IgD-negative memory B cell (primary cell): ENCODE measurements around the gene ZSCAN22. TPM values are rescaled to one million over a fixed set of nuclear protein-coding genes. Genes with fewer than 3 reads are reported as not detected.
A peak's percentile ranks its signal among the peaks of the same experiment; 100 is the strongest.
"Not testable (repeated sequence)": the region's sequence is repeated elsewhere in the genome, so short reads cannot be mapped to it uniquely, and the experiment has no call there.

ENCODE experiments used
- H3K27ac Mint-ChIP-seq, 3 donors: one replicate each; pipeline ENCODE4 v1.8.0; 2020 to 2022; ENCODE audit warnings: mild to moderate bottlenecking in 3 of 3, mixed read lengths in 3 of 3, moderate library complexity in 1 of 3
- H3K27me3 Mint-ChIP-seq: one replicate; pipeline ENCODE4 v1.8.0; 2021; ENCODE audit warnings: mixed read lengths
- H3K36me3 Mint-ChIP-seq: one replicate; pipeline ENCODE4 v1.8.0; 2020; ENCODE audit warnings: mild to moderate bottlenecking, mixed read lengths
- H3K4me1 Mint-ChIP-seq, 3 donors: one replicate each; pipeline ENCODE4 v1.8.0; 2020 to 2022; ENCODE audit warnings: mixed read lengths in 3 of 3, mild to moderate bottlenecking in 1 of 3
- H3K4me3 Mint-ChIP-seq, 4 donors: one replicate each; pipeline ENCODE4 v1.8.0; 2020 to 2022; ENCODE audit warnings: mild to moderate bottlenecking in 4 of 4, mixed read lengths in 4 of 4, moderate library complexity in 3 of 4
- H3K9me3 Mint-ChIP-seq, 3 donors: one replicate each; pipeline ENCODE4 v1.8.0; 2020 to 2021; ENCODE audit warnings: mixed read lengths in 3 of 3, mild to moderate bottlenecking in 1 of 3
- polyA plus RNA-seq: library from polyadenylated mRNA; unstranded; fragments of 300-500 nt; fragmentation: Illumina TruSeq; gene quantifications from one replicate; pipeline ENCODE4 v1.2.3, GENCODE V29; 2021

ZSCAN22 gene
- polyA plus RNA-seq, 1 donor from 2014 or later, result 2.9 TPM

- peaks cover 16 to 28% (median 18%) of the 10 kb centered on the region in 3 donors for H3K4me1 Mint-ChIP-seq
- H3K9me3 Mint-ChIP-seq, result peaks cover 0 to 6% (median 0%) of the 10 kb centered on the region in 3 donors
- peaks cover 10% of the 10 kb centered on the region for H3K36me3 Mint-ChIP-seq
Measured at GRCh38 chr19:58305065-58305931, 21.5 kb upstream of the ZSCAN22 start, which contains the start of gene ERVK3-1. ERVK3-1 (plus strand) TSS chr19:58305377; CDS start chr19:58312169, 6,792 bp downstream.

DNA sequence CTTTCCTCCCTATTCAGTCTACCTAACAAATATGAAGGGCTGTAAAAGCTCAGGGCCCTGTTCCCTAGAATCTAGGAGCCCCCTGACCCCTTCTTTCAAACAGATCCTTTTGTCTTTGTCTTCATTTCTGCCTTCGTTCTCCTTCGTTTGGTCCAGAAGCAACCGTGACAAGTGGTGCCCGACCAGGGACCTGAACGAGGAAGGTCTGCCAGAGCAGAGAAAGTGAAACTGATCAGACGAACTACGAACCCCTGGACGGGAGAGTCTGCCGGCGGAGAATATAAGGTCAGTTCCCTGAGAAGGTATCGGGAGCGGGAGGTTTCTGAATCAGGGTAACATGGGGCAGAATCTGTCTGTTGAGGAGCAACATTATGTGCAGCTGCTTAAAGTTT is 20.9 kb upstream of the ZSCAN22 start:
- Mint-ChIP-seq H3K4me1 (peaks cover 16 to 28% (median 18%) of the 10 kb centered on the region in 3 donors), H3K9me3 (peaks cover 0 to 4% (median 0%) of the 10 kb centered on the region in 3 donors), H3K36me3 (peaks cover 11% of the 10 kb centered on the region)

More at GRCh38 chr19:58305065-58305931, 21.5 kb upstream of the ZSCAN22 start, which contains the start of gene ERVK3-1:
- peak within 1 kb of the TSS; percentile 94 to 100 (median 99) for H3K4me3 Mint-ChIP-seq
- H3K27ac Mint-ChIP-seq, result peak within 1 kb of the TSS; percentile 85 to 99 (median 99)
- no peaks in the 10 kb centered on the region for H3K27me3 Mint-ChIP-seq

DNA sequence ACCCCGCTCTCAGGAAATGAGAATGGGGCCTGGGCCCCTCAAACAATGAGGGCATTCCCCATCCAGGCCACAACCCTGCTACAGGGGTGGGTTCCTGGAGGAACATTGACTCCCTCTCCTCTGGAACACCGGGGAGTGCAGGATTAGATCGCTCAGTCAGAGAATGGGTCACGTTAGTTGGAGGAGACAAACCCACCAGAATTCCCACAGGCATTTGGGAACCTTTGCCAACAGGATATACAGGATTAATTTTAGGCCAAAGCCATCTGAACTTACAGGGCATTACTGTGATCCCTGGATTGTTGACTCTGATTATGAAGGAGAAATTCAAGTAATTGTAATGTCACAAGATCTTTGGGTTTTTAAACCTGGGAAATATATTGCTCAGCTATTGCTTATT is 19.1 kb upstream of the ZSCAN22 start:
- Mint-ChIP-seq H3K4me3 (peak overlapping the region in 2 of 4 donors; percentile 28 to 67), H3K9me3 (peaks cover 0 to 2% (median 0%) of the 10 kb centered on the region in 3 donors), H3K4me1 (peaks cover 16 to 28% (median 18%) of the 10 kb centered on the region in 3 donors), H3K27me3 (no peaks in the 10 kb centered on the region), H3K27ac (peak overlapping the region in 1 of 3 donors; percentile 39), H3K36me3 (peaks cover 13% of the 10 kb centered on the region)

More for the DNA sequence above, 20.9 kb upstream of the ZSCAN22 start:
- Mint-ChIP-seq H3K27ac (peak overlapping the region; percentile 85 to 99 (median 99)), H3K4me3 (peak overlapping the region; percentile 94 to 100 (median 99)), H3K27me3 (no peaks in the 10 kb centered on the region)

- Mint-ChIP-seq H3K4me1 (peaks cover 5 to 17% (median 10%) of the 10 kb centered on the region in 3 donors), H3K36me3 (peaks cover 15% of the 10 kb centered on the region), H3K4me3 (peak overlapping the region in 1 of 4 donors; percentile 12)
- H3K9me3 Mint-ChIP-seq, H3K27ac Mint-ChIP-seq, H3K27me3 Mint-ChIP-seq: not testable (repeated sequence)
Measured at GRCh38 chr19:58310685-58311084, 16.1 kb upstream of the ZSCAN22 start.

- Mint-ChIP-seq H3K4me3 (peak overlapping the region in 2 of 4 donors; percentile 17 to 49), H3K4me1 (peaks cover 0 to 10% (median 3%) of the 10 kb centered on the region in 3 donors), H3K9me3 (no peaks in the 10 kb centered on the region), H3K27me3 (no peaks in the 10 kb centered on the region), H3K36me3 (peaks cover 15% of the 10 kb centered on the region), H3K27ac (no peak overlapping the region)
Measured at GRCh38 chr19:58311345-58311865, 15.4 kb upstream of the ZSCAN22 start.

DNA sequence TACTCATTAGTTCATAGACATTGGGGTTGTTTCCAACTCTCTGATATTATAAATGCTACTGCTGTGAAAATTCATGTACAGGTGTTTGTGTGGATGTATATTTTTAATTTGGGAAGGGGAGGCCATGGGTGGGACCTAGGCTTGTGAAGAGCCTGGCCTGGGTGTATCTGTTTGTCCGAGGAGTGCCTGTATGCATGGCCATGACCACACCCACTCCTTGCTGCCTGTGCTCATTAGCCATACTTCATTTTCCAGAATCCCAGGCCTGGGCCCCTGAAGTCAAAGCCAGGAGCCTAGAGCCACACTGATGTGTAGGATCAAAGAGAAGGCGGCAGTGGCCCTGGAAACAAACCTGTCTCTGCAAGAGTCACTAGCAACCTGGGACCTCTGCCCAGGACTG is 11.2 kb upstream of the ZSCAN22 start:
- Mint-ChIP-seq H3K4me1 (no peaks in the 10 kb centered on the region), H3K27me3 (no peaks in the 10 kb centered on the region), H3K4me3 (peak overlapping the region in 1 of 4 donors; percentile 59), H3K27ac (peak overlapping the region in 1 of 3 donors; percentile 37), H3K36me3 (peaks cover 13% of the 10 kb centered on the region), H3K9me3 (no peaks in the 10 kb centered on the region)

- Mint-ChIP-seq H3K36me3 (peaks cover 10% of the 10 kb centered on the region), H3K4me1 (no peaks in the 10 kb centered on the region), H3K27me3 (no peaks in the 10 kb centered on the region), H3K27ac (no peak overlapping the region), H3K4me3 (peak overlapping the region in 1 of 4 donors; percentile 30), H3K9me3 (peaks cover 0 to 2% (median 0%) of the 10 kb centered on the region in 3 donors)
Measured at GRCh38 chr19:58317476-58318072, 9.2 kb upstream of the ZSCAN22 start.

DNA sequence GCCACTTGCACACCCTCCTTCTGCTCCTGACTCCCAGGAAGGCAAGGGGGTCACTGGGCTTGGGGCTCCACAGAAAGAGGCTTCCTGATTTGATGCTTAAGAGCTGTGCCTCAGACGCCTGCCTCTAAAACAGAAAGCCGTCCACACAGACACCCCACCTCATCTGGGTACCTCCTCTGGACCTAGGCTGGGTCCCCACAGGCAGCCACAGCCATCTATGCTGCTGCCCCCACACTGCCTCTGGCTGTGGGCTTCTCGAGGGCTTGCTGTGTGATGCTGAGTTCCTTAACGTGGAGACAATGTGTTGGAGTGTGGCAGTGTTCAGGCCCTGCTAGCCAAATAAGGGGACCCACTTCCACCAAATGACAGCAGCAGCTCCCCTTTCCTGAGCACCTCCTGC is 8.5 kb upstream of the ZSCAN22 start:
- peaks cover 10% of the 10 kb centered on the region for H3K36me3 Mint-ChIP-seq
- H3K9me3 Mint-ChIP-seq, result peaks cover 0 to 2% (median 0%) of the 10 kb centered on the region in 3 donors
- no peaks in the 10 kb centered on the region for H3K4me1 Mint-ChIP-seq
- H3K4me3 Mint-ChIP-seq, result no peak overlapping the region
- H3K27me3 Mint-ChIP-seq, result no peaks in the 10 kb centered on the region
- H3K27ac Mint-ChIP-seq, result no peak overlapping the region

GRCh38 chr19:58319241-58319640 is 7.6 kb upstream of the ZSCAN22 start:
- peaks cover 11% of the 10 kb centered on the region for H3K36me3 Mint-ChIP-seq
- H3K4me1 Mint-ChIP-seq, result peaks cover 0 to 2% (median 0%) of the 10 kb centered on the region in 3 donors
- no peak overlapping the region for H3K4me3 Mint-ChIP-seq
- H3K9me3 Mint-ChIP-seq, result peaks cover 0 to 2% (median 0%) of the 10 kb centered on the region in 3 donors
- H3K27me3 Mint-ChIP-seq, result no peaks in the 10 kb centered on the region
- H3K27ac Mint-ChIP-seq, result no peak overlapping the region

GRCh38 chr19:58325311-58326022 is 1.3 kb upstream of the ZSCAN22 start:
- H3K4me3 Mint-ChIP-seq, result no peak overlapping the region
- H3K4me1 Mint-ChIP-seq, result peaks cover 0 to 7% (median 7%) of the 10 kb centered on the region in 3 donors
- H3K9me3 Mint-ChIP-seq, result peaks cover 0 to 2% (median 0%) of the 10 kb centered on the region in 3 donors
- H3K27ac Mint-ChIP-seq, result no peak overlapping the region
- H3K27me3 Mint-ChIP-seq, result no peaks in the 10 kb centered on the region
- H3K36me3 Mint-ChIP-seq, result peaks cover 4% of the 10 kb centered on the region

DNA sequence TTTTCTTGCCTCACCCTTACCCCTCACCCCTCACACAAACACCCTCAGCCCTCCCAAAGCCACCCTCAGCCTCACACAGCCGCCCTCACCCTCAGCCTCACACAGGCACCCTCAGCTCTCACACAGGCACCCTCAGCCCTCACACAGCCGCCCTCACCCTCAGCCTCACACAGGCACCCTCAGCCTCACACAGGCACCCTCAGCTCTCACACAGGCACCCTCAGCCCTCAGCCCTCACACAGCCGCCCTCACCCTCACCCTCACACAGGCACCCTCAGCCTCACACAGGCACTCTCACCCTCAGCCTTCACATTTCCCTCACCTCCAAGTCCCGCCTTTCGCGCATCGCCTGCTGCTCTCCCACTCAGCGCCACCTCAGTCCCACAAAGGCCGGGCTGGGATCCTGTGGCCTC is 287 bp upstream of the ZSCAN22 start:
- Mint-ChIP-seq H3K4me3 (no peak overlapping the region), H3K27ac (no peak overlapping the region), H3K9me3 (peaks cover 0 to 2% (median 0%) of the 10 kb centered on the region in 3 donors), H3K27me3 (no peaks in the 10 kb centered on the region), H3K4me1 (peaks cover 0 to 9% (median 7%) of the 10 kb centered on the region in 3 donors), H3K36me3 (peaks cover 5% of the 10 kb centered on the region)

DNA sequence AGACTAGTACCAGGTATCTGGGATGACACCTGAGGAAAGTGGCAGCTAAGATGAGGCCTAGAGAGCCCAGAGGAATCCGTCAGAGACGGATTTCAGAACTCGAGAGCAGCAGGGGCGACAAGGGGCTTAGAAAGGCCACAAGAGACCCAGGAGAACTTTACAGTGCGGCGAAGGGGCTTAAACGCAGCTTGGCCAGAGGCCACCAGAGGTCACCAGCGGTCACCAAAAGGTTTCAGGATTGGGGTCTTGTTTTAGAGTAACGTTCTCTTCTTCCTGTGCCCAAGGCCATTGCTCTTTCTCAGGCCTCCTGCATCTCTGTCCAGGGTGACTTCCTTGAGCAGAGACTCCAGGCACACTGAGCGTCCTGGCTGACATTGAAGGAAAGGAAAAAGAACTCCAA is 2.2 kb downstream of the ZSCAN22 start:
- Mint-ChIP-seq H3K27ac (no peak overlapping the region), H3K9me3 (no peaks in the 10 kb centered on the region), H3K27me3 (no peaks in the 10 kb centered on the region), H3K4me3 (peak overlapping the region in 1 of 4 donors; percentile 54), H3K4me1 (peaks cover 0 to 9% (median 8%) of the 10 kb centered on the region in 3 donors), H3K36me3 (peaks cover 9% of the 10 kb centered on the region)

DNA sequence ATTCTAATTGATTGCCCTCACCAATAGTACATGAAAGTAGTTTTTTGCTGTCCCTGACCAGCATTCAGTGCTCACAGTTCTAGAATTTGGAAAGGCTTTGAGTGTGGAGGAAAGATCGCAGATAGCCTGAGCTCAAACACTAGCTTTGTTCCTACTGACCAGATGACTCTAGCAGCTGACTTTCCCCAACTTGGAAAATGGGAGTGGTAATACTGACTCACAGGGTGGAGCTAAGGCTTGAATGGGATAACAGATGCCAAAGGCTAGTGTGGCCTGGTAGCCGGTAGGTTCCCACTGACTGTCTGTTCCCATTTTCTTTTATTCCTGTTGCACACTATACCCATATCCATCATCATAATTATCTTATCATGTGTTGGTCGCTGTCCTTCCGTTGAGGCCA is 3.7 kb downstream of the ZSCAN22 start:
- Mint-ChIP-seq H3K27me3 (no peaks in the 10 kb centered on the region), H3K9me3 (no peaks in the 10 kb centered on the region), H3K4me3 (no peak overlapping the region), H3K27ac (no peak overlapping the region), H3K4me1 (peaks cover 0 to 9% (median 8%) of the 10 kb centered on the region in 3 donors), H3K36me3 (peaks cover 12% of the 10 kb centered on the region)

DNA sequence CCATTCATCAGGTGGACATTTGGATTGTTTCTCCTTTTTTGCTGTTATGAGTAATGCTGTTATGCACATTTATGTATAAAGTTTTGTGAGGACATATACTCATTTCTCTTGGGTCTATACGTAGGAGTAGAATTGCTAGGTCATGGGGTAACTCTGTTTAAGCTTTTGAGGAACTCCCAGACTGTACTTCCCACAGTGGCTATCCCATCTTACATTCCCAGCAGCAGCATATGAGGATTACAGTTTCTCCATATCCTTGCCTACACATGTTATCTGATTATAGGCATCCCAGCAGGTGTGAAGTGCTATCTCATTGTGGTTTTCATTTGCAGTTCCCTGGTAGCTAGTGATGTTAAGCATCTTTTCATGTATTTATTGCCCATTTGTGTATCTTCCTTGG is 5.9 kb downstream of the ZSCAN22 start:
- Mint-ChIP-seq H3K27me3 (no peaks in the 10 kb centered on the region), H3K4me3 (no peak overlapping the region), H3K4me1 (peaks cover 0 to 9% (median 8%) of the 10 kb centered on the region in 3 donors), H3K36me3 (peaks cover 14% of the 10 kb centered on the region), H3K9me3 (no peaks in the 10 kb centered on the region), H3K27ac (no peak overlapping the region)
